Subcutaneous abdominal adipose tissue (tissue), 5 donors: ENCODE results near the gene RIBC2.
A peak's percentile ranks its signal among the peaks of the same experiment; 100 is the strongest.

ENCODE experiments used
- H3K27ac ChIP-seq: one replicate; pipeline ENCODE4 v1.7.0; 2013; ENCODE audit warnings: low read depth, mild to moderate bottlenecking, inconsistent platforms, low read length, moderate library complexity
- H3K27me3 ChIP-seq, 5 donors: one replicate each; pipeline ENCODE4 v1.7.0; 2013; ENCODE audit warnings: low read length in 5 of 5, inconsistent platforms in 1 of 5; ENCODE audit not compliant: control insufficient read depth in 5 of 5, insufficient read depth in 4 of 5
- H3K36me3 ChIP-seq, 5 donors: one replicate each; pipeline ENCODE4 v1.7.0; 2013; ENCODE audit warnings: low read length in 5 of 5; ENCODE audit not compliant: control insufficient read depth in 5 of 5, insufficient read depth in 5 of 5
- H3K4me1 ChIP-seq, 5 donors: one replicate each; pipeline ENCODE4 v1.7.0; 2013; ENCODE audit warnings: low read length in 5 of 5, mild to moderate bottlenecking in 3 of 5, moderate library complexity in 1 of 5; ENCODE audit not compliant: control insufficient read depth in 5 of 5, insufficient read depth in 5 of 5
- H3K4me3 ChIP-seq, 5 donors: one replicate each; pipeline ENCODE4 v1.7.0; 2013; ENCODE audit warnings: low read length in 5 of 5, low read depth in 1 of 5
- H3K9ac ChIP-seq, 5 donors: one replicate each; pipeline ENCODE4 v1.7.0; 2013; ENCODE audit warnings: low read length in 5 of 5, mild to moderate bottlenecking in 4 of 5, moderate library complexity in 3 of 5
- H3K9me3 ChIP-seq, 5 donors: one replicate each; pipeline ENCODE4 v1.7.0; 2013; ENCODE audit warnings: low read length in 5 of 5; ENCODE audit not compliant: control insufficient read depth in 5 of 5
- donor health status: healthy.
- donor health status: healthy.
- donor health status: healthy.
- donor health status: healthy.
- donor health status: healthy.

Gene RIBC2

DNA sequence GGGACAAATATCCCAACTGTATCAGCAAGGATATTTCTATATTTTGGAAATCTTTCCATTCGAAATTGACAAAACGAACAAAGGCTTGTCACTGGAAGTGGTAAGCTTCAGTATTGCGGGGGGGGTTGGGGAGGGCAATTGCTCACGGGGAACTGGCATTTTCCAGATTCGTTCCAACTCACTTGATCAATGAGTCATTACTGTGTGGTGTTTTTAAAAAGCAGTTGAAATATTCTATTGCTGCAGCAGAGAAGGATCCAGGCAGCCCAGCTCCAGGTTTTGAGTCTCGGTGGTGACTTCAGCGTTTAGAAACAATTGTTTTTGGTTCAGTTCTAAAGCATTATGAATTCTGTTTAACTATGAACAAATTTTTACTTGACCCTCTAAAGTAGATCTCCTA is 55.4 kb downstream of the RIBC2 start:
- H3K36me3 ChIP-seq: no peaks in the 10 kb centered on the region
- H3K27me3 ChIP-seq: peaks cover 0 to 3% (median 0%) of the 10 kb centered on the region in 5 donors
- H3K4me1 ChIP-seq: peaks cover 2 to 17% (median 12%) of the 10 kb centered on the region in 5 donors
- no peak overlapping the region for H3K9ac ChIP-seq
- H3K27ac ChIP-seq: no peak overlapping the region
- H3K9me3 ChIP-seq: peaks cover 0 to 18% (median 10%) of the 10 kb centered on the region in 5 donors
- no peak overlapping the region for H3K4me3 ChIP-seq

DNA sequence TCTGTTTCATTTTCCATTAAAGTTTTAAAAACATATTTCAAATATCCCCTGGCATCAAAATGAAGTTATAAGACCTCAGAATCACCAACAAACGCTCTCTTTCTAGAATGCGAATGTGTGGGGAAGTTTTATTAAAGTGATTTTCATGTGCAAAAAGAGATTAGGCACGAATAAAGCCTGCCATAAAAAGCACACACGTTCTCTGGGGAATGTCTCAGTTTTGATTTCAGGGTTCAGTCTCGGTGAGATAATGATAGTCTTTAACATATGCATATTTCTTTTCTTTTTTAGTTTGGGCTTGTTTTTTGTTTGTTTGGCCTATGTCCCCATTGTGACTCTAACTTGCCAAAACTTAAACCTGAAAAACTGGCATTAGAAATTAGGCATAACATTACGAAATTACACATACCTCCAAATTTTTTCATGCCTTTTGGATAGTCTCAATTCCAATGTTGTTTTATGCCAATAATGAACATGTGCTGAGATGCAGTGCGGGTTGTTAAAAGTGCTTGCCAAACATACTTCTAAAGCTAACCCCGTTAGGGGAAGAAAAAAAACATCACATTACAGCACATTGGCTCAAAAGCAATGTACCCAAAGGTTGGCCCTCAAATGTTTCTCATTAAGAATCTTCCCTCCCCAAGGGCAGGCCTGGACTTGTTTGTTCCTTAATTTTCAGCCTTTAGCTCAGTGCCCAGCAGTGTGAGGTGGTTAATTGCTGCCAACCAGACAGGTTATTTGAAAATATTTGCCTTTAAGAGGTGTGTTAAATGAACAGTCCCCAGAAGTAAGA is 56.0 kb downstream of the RIBC2 start:
- Histone ChIP-seq H3K27ac (peak overlapping the region; percentile 4), H3K36me3 (no peaks in the 10 kb centered on the region)

DNA sequence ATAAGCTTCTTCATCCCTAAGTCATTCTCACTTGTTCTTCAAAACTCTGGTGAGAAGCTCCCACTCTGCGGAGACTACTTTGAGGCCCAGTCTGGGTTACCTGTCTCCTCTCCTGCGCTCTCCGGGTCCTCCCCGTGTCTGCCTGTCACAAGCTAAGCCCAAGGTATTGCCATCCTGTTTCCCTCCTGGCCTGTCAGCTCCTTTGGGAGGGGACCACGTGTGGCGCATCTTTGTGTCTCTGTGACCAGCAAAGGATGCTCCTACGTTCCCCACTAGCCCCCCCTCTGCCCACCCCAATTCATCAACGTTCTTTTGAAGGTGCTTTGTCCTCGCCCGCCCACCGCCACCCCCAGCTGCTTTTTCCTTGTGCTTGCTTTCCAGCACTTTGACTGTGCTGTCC is 57.4 kb downstream of the RIBC2 start:
- Histone ChIP-seq H3K27ac (no peak overlapping the region), H3K4me1 (peaks cover 3 to 22% (median 18%) of the 10 kb centered on the region in 5 donors)

More for the DNA sequence above, 56.0 kb downstream of the RIBC2 start:
- Histone ChIP-seq H3K9ac (no peak overlapping the region), H3K4me1 (peaks cover 2 to 17% (median 12%) of the 10 kb centered on the region in 5 donors), H3K27me3 (peaks cover 0 to 3% (median 0%) of the 10 kb centered on the region in 5 donors), H3K9me3 (peaks cover 0 to 18% (median 10%) of the 10 kb centered on the region in 5 donors), H3K4me3 (no peak overlapping the region)

DNA sequence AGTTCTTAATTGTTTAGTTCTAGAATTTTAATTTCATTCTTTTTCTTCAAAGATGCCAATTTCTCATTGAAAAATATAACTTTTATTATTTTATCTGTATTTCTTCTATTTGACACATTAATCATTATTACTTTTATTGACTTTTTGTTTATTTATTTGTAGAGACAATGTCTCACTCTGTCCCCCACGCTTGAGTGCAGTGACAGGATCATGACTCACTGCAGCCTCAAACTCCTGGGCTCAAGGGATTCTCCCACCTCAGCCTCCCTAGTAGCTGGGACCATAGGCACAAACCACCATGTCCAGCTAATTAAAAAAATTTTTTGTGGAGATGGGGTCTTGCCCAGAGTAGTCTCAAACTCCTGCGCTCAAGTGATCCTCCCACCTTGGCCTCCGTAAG is 58.9 kb downstream of the RIBC2 start:
- Histone ChIP-seq H3K27me3 (peaks cover 3 to 14% (median 10%) of the 10 kb centered on the region in 5 donors), H3K4me1 (peaks cover 3 to 28% (median 23%) of the 10 kb centered on the region in 5 donors), H3K9ac (no peak overlapping the region), H3K4me3 (no peak overlapping the region), H3K27ac (no peak overlapping the region), H3K9me3 (peaks cover 0 to 5% (median 2%) of the 10 kb centered on the region in 5 donors), H3K36me3 (no peaks in the 10 kb centered on the region)

More for the DNA sequence above, 57.4 kb downstream of the RIBC2 start:
- no peak overlapping the region for H3K9ac ChIP-seq
- peaks cover 0 to 18% (median 10%) of the 10 kb centered on the region in 5 donors for H3K9me3 ChIP-seq
- no peak overlapping the region for H3K4me3 ChIP-seq
- peaks cover under 1 to 5% (median 4%) of the 10 kb centered on the region in 5 donors for H3K27me3 ChIP-seq
- no peaks in the 10 kb centered on the region for H3K36me3 ChIP-seq

DNA sequence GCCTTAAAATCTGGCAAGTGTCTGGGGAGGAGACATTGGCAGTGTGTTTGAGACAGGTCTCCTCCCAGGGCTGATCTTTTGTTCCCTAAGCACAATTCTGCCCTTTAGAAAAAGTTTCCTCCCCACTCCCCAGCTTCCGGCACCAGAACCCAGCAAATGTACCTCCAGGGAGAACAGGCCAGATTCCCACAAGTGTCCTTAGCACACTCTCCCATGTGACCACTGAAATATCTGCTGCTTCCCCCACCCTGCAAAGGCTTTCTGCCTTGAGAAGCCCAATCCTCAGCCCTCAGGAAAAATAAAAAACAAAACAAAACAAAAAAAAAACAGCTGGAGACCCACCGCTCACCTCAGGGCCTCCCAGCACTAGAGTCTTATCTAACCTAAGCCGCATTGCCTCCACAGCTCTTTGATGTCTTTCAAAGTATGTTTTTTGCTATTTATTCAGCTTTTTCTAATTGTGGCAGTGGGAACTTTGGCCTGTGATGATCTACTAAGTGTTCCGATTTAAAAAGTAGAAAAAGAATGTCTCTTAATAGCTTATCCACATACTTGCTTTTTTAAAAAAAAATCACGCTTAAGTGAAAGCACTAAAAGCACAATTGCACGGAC is 60.2 kb downstream of the RIBC2 start:
- Histone ChIP-seq H3K36me3 (no peaks in the 10 kb centered on the region), H3K9ac (no peak overlapping the region), H3K4me3 (no peak overlapping the region), H3K9me3 (no peaks in the 10 kb centered on the region), H3K27ac (no peak overlapping the region), H3K4me1 (peaks cover 3 to 26% (median 23%) of the 10 kb centered on the region in 5 donors), H3K27me3 (peaks cover 3 to 16% (median 10%) of the 10 kb centered on the region in 5 donors)

DNA sequence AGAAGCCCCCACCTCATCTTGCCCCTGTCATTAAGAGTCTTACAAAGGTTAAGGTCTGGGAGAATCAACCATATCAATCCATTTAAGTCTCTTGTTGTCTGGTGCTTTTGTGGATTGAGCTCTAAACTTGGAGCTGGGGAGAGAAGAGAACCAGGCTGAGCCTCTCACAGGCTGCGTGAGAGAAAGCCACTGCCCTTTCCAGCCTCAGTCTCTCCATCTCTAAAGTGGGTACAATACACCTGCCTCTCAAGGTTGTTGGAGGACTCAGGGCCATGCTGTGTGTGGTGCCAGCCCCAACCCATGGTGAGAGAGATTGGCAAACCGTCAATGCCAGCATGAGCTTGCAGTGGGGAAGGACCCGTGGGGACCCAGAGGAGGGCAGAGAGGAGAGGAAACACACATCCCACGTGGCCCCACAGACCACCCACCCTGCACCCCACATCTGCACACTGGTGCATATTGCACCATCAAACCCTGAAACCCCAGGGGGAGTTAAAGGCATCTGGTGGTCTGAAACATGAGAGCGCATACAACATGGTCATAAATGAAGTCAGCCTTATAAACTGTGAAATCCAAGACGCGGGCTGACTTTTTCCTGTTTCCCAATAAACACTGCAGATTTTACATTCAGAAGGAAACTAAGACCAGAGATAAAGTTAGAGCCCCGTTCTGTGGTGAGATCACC is 61.7 kb downstream of the RIBC2 start:
- Histone ChIP-seq H3K27me3 (peaks cover 3 to 16% (median 10%) of the 10 kb centered on the region in 5 donors), H3K9ac (no peak overlapping the region), H3K4me3 (no peak overlapping the region), H3K36me3 (no peaks in the 10 kb centered on the region), H3K9me3 (no peaks in the 10 kb centered on the region), H3K4me1 (peaks cover 2 to 13% (median 11%) of the 10 kb centered on the region in 5 donors), H3K27ac (no peak overlapping the region)

DNA sequence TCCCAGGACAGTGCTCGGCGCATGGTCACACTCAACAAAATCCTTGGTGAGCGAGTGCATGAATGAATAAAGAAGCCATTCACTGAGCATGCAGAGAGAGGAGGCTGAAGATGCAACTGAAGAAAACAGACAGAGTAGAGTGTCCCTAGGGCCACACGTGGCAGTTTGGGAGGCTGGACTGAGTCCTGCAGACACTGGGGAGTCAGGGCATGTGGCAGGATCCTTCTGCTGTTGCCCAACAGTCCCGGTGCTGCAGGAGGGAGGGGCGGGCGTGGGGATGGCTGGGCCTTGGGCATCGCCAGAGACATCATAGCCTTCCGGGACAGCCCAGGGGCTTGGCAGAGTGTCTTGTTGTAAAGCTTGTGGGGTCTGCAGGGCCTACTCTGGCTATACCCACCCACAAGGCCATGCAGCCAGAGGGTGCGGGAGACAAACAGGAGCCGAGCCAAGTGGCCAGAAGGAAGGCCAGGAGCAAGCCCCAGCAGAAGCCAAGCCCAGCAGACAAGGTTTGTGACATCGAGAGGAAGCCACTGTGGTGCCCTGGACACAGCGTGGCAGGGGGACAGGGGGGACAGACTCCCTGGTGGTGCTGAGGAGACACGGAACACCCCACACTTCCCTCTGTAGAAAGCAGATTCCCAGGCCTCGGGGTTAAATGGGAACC is 62.5 kb downstream of the RIBC2 start:
- Histone ChIP-seq H3K27ac (no peak overlapping the region), H3K9me3 (no peaks in the 10 kb centered on the region), H3K4me3 (no peak overlapping the region), H3K27me3 (peaks cover 3 to 17% (median 10%) of the 10 kb centered on the region in 5 donors), H3K4me1 (peaks cover 2 to 13% (median 10%) of the 10 kb centered on the region in 5 donors), H3K9ac (no peak overlapping the region), H3K36me3 (no peaks in the 10 kb centered on the region)

DNA sequence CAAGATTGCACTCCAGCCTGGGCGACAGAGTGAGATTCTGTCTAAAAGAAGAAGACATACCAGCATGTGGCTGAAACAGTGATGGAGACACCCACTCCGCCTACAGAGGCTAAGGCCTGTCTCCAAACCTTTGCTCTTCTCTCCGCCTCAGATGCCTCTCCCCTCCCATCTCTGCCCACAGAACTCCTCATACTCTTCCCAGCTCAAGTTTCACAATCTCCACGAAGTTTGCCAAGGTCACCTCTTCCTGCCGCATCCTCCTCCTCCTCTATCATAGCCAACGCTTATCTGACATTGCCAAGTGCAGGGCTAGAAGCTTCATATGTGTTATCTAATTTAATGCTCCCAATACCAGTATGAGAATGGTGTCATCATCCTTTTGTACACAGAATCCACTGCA is 63.3 kb downstream of the RIBC2 start:
- H3K9me3 ChIP-seq: no peaks in the 10 kb centered on the region
- no peak overlapping the region for H3K4me3 ChIP-seq
- H3K9ac ChIP-seq: no peak overlapping the region
- no peak overlapping the region for H3K27ac ChIP-seq
- H3K36me3 ChIP-seq: no peaks in the 10 kb centered on the region
- peaks cover under 1 to 18% (median 10%) of the 10 kb centered on the region in 5 donors for H3K27me3 ChIP-seq
- peaks cover 2 to 13% (median 10%) of the 10 kb centered on the region in 5 donors for H3K4me1 ChIP-seq

DNA sequence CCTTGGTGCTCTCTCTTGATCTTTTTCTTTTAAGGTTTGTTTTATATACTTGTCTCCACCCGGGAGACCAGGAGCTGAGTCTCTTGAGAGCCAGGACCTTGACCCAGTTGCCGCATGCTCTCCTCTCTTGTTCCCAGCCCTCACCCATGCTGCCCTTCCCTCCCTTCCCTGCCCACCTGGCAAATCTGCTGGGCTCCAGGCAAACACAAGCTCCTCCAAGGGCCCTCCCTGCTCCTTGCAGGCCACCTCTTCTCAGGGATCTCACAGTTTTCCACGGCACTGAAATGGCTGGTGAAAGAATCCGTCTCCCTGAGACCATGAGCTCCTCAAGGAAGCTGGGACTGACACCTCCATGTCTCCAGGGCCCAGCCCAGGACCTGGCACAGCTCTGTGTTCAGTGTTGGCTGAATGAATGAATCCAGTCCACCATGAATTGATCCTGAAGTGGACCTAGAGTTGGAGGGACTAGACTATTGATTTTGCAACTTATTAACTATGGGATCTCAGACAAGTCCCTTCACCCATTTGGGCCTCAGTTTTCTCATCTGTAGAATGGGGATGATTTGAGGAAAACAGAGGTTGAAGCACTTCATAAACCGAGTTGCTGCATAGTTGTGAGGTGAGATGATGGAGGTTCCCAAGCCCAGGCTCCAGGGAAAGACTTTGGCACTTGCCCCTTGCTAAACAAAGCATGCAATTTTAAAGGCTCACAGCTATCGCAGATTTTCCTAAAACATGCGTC is 64.0 kb downstream of the RIBC2 start:
- H3K27ac ChIP-seq: no peak overlapping the region
- no peaks in the 10 kb centered on the region for H3K36me3 ChIP-seq
- H3K9ac ChIP-seq: no peak overlapping the region

More for the DNA sequence above, 64.0 kb downstream of the RIBC2 start:
- no peak overlapping the region for H3K4me3 ChIP-seq
- H3K4me1 ChIP-seq: peaks cover 2 to 13% (median 10%) of the 10 kb centered on the region in 5 donors
- H3K27me3 ChIP-seq: peaks cover 0 to 18% (median 10%) of the 10 kb centered on the region in 5 donors
- no peaks in the 10 kb centered on the region for H3K9me3 ChIP-seq
